SK-N-SH (cell line): ENCODE data around the gene USH1C. TPM values are rescaled to one million over a fixed set of nuclear protein-coding genes. Genes with fewer than 3 reads are reported as not detected.

Experiments used
- CTCF ChIA-PET: fragments of 300-600, 350-600 bp; formaldehyde crosslinking; extraction: SDS; loops from one replicate; lab custom pipeline; 2021; lab: Yijun Ruan, JAX
- POLR2A ChIA-PET: fragments of 350-600 bp; sonication (Branson Sonifier 250); formaldehyde crosslinking; extraction: SDS; loops from one replicate; lab custom pipeline; 2020; ENCODE audit warnings: antibody characterized with exemption, inconsistent platforms; lab: Yijun Ruan, JAX
- DNase-seq: peaks from one replicate; pipeline ENCODE4 v3.0.0; 2012
- H2AFZ ChIP-seq: fragments of 200-600 bp; sonication (generic); 2 replicates; pipeline ENCODE4 v1.8.1; 2016; ENCODE audit warnings: antibody characterized with exemption, mild to moderate bottlenecking, low read depth
- H3F3A ChIP-seq: fragments of 200-600 bp; sonication (generic); replicated peaks from 2 replicates; pipeline ENCODE3; 2016; ENCODE audit warnings: antibody characterized with exemption, mild to moderate bottlenecking; ENCODE audit not compliant: insufficient read depth
- H3K27ac ChIP-seq, 2 experiments: fragments of 200-500 bp in 1 of 2; fragments of 200-600 bp in 1 of 2; sonication (Bioruptor generic) in 1 of 2; sonication (generic), shearing (Covaris generic) in 1 of 2; 2 replicates each; pipeline versions ENCODE4 v1.5.1 to v1.6.1; 2014 to 2016; ENCODE audit warnings: low read depth in 2 of 2, inconsistent platforms in 1 of 2, low read length in 1 of 2, mild to moderate bottlenecking in 1 of 2, mixed read lengths in 1 of 2
- H3K27me3 ChIP-seq: fragments of 200-600 bp; sonication (generic), shearing (Covaris generic); 2 replicates; pipeline ENCODE4 v1.6.1; 2016; ENCODE audit warnings: mixed run types; ENCODE audit not compliant: insufficient read depth
- H3K36me3 ChIP-seq, 2 experiments: fragments of 200-500 bp in 1 of 2; fragments of 200-600 bp in 1 of 2; sonication (Bioruptor generic) in 1 of 2; sonication (generic) in 1 of 2; replicated peaks in 1 of 2; 2 replicates each; pipeline versions ENCODE3 to v1.5.1; 2014 to 2016; ENCODE audit warnings: low read length in 1 of 2, mild to moderate bottlenecking in 1 of 2; ENCODE audit not compliant: insufficient read depth in 2 of 2, control insufficient read depth in 1 of 2
- H3K4me1 ChIP-seq, 2 experiments: fragments of 200-500 bp in 1 of 2; fragments of 200-600 bp in 1 of 2; sonication (Bioruptor generic) in 1 of 2; sonication (generic), shearing (Covaris generic) in 1 of 2; 2 replicates each; pipeline versions ENCODE4 v1.5.1 to v1.6.1; 2014 to 2016; ENCODE audit warnings: low read depth in 1 of 2, low read length in 1 of 2, mixed run types in 1 of 2; ENCODE audit not compliant: insufficient read depth in 2 of 2, control insufficient read depth in 1 of 2
- H3K4me2 ChIP-seq: fragments of 200-600 bp; sonication (generic), shearing (Covaris generic); 2 replicates; pipeline ENCODE4 v1.6.1; 2017; ENCODE audit warnings: mixed run types
- H3K4me3 ChIP-seq, 2 experiments: fragments of 200-500 bp in 1 of 2; fragments of 200-600 bp in 1 of 2; sonication (Bioruptor generic) in 1 of 2; sonication (generic), shearing (Covaris generic) in 1 of 2; 2 replicates each; pipeline versions ENCODE4 v1.5.1 to v1.8.1; 2014 to 2016; ENCODE audit warnings: low read depth in 2 of 2, inconsistent platforms in 1 of 2, low read length in 1 of 2, mild to moderate bottlenecking in 1 of 2, mixed read lengths in 1 of 2, moderate library complexity in 1 of 2
- H3K79me2 ChIP-seq: fragments of 200-600 bp; sonication (generic); 2 replicates; pipeline ENCODE4 v1.8.1; 2017; ENCODE audit warnings: mild to moderate bottlenecking; ENCODE audit not compliant: insufficient read depth
- H3K9ac ChIP-seq: fragments of 200-600 bp; sonication (generic); 2 replicates; pipeline ENCODE4 v1.6.1; 2017; ENCODE audit warnings: mixed run types
- H3K9me2 ChIP-seq: fragments of 200-600 bp; sonication (generic); 2 replicates; pipeline ENCODE4 v1.6.1; 2017; ENCODE audit warnings: mixed run types
- H3K9me3 ChIP-seq: fragments of 200-600 bp; sonication (generic); 2 replicates; pipeline ENCODE4 v1.6.1; 2017; ENCODE audit warnings: mixed run types, mild to moderate bottlenecking, moderate library complexity
- H4K20me1 ChIP-seq: fragments of 200-600 bp; sonication (generic); 2 replicates; pipeline ENCODE4 v1.6.1; 2017; ENCODE audit warnings: mild to moderate bottlenecking, mixed run types; ENCODE audit not compliant: insufficient read depth
- CHD2 ChIP-seq: fragments of 150-350 bp; IDR thresholded peaks from 2 replicates; pipeline ENCODE4 v1.6.1; 2018; ENCODE audit warnings: low read length; ENCODE audit not compliant: partially characterized antibody
- CTCF ChIP-seq: fragments of 200-600 bp; sonication (generic); IDR thresholded peaks from 2 replicates; pipeline ENCODE4 v1.6.1; 2017; ENCODE audit warnings: antibody characterized with exemption, mild to moderate bottlenecking, moderate library complexity
- ELF1 ChIP-seq: IDR thresholded peaks from 2 replicates; pipeline ENCODE4 v1.4.0; 2012
- EZH2phosphoT487 ChIP-seq: fragments of 200-600 bp; sonication (generic); IDR thresholded peaks from 2 replicates; pipeline ENCODE4 v1.6.1; 2017; ENCODE audit warnings: low read depth, mixed run types, mild to moderate bottlenecking, antibody characterized with exemption, moderate library complexity, borderline replicate concordance
- FOSL2 ChIP-seq: IDR thresholded peaks from 2 replicates; pipeline ENCODE4 v1.4.0; 2012; ENCODE audit warnings: low read depth, mild to moderate bottlenecking, moderate library complexity, borderline replicate concordance
- FOXJ3 ChIP-seq: sonication (generic); formaldehyde crosslinking; IDR thresholded peaks from 2 replicates; pipeline ENCODE4 v1.5.1; 2020; ENCODE audit warnings: mild to moderate bottlenecking, missing genetic modification reagents
- GABPA ChIP-seq: IDR thresholded peaks from 2 replicates; pipeline ENCODE4 v1.4.0; 2012; ENCODE audit warnings: low read depth, mild to moderate bottlenecking
- GATA2 ChIP-seq: sonication (generic); formaldehyde crosslinking; IDR thresholded peaks from 2 replicates; pipeline ENCODE4 v1.5.0; 2020; ENCODE audit warnings: mild to moderate bottlenecking, missing genetic modification reagents
- MEF2A ChIP-seq: IDR thresholded peaks from 2 replicates; pipeline ENCODE4 v1.4.0; 2012; ENCODE audit warnings: low read depth, borderline replicate concordance
- NFIC ChIP-seq: IDR thresholded peaks from 2 replicates; pipeline ENCODE4 v1.4.0; 2012; ENCODE audit warnings: borderline replicate concordance
- NRF1 ChIP-seq: IDR thresholded peaks from 2 replicates; pipeline ENCODE4 v1.6.1; 2012; ENCODE audit warnings: low read depth, mild to moderate bottlenecking, low read length
- POLR2AphosphoS5 ChIP-seq: IDR thresholded peaks from 2 replicates; pipeline ENCODE4 v1.6.1; 2012; ENCODE audit warnings: low read depth, low read length
- RFX5 ChIP-seq: IDR thresholded peaks from 2 replicates; pipeline ENCODE4 v1.6.1; 2012; ENCODE audit warnings: mild to moderate bottlenecking, improper control_type of control experiment, low read length
- TAF1 ChIP-seq: IDR thresholded peaks from 2 replicates; pipeline ENCODE4 v1.6.1; 2012; ENCODE audit warnings: low read depth, mild to moderate bottlenecking, low read length, moderate library complexity, borderline replicate concordance
- TCF12 ChIP-seq: IDR thresholded peaks from 2 replicates; pipeline ENCODE4 v1.4.0; 2012
- TEAD4 ChIP-seq: IDR thresholded peaks from 2 replicates; pipeline ENCODE4 v1.4.0; 2012; ENCODE audit warnings: mild to moderate bottlenecking, borderline replicate concordance; ENCODE audit not compliant: insufficient read depth
- USF1 ChIP-seq: IDR thresholded peaks from 2 replicates; pipeline ENCODE4 v1.4.0; 2012; ENCODE audit warnings: low read depth, borderline replicate concordance
- WGBS: methylation state at CpG from one replicate; pipeline ENCODE4 v1.1.6; 2017; ENCODE audit warnings: low lambda C conversion rate; 5-methylcytosine and 5-hydroxymethylcytosine counted together
- polyA plus RNA-seq, 3 experiments: library from polyadenylated mRNA; depleted of rRNA; stranded (reverse); fragments of >200 nt; gene quantifications; 2 replicates each; pipeline ENCODE4 v1.2.3, GENCODE V29; 2012
- TF ChIP-seq, protein P1 (sequence below): IDR thresholded peaks from 2 replicates; pipeline ENCODE4; 2012

USH1C gene
- polyA plus RNA-seq, 1 of the 3 experiments (the other 2 are of a cell fraction), result not detected

- H3K27ac ChIP-seq, result no peak overlapping the region
- no peaks in the 10 kb centered on the region for H3K79me2 ChIP-seq
- TF ChIP-seq EZH2phosphoT487, result no peak
- no peak for TF ChIP-seq TCF12
- no peak for TF ChIP-seq NRF1
- TF ChIP-seq POLR2AphosphoS5, result no peak
- no peak for TF ChIP-seq USF1
- no peak for TF ChIP-seq FOSL2
- no peak for TF ChIP-seq CTCF
- DNase-seq, result no peak
- H3K4me3 ChIP-seq, result no peak overlapping the region
- no peaks in the 10 kb centered on the region for H3K9me3 ChIP-seq
- no peaks in the 10 kb centered on the region for H3K36me3 ChIP-seq
- peaks cover 4% of the 10 kb centered on the region; the same call in 1 of the 2 replicates for H3K27me3 ChIP-seq
- peaks cover 0 to 10% of the 10 kb centered on the region in 2 experiments; a peak in 1 of 4 replicates for H3K4me1 ChIP-seq
- H2AFZ ChIP-seq, result no peak overlapping the region
- H3K9ac ChIP-seq, result no peak overlapping the region
- H3K9me2 ChIP-seq, result no peaks in the 10 kb centered on the region
- no peak overlapping the region for H3K4me2 ChIP-seq
- WGBS, result 64% methylated on average over 3 of the region's 6 CpGs
- ChIA-PET POLR2A (no interaction called here), CTCF (interaction anchor here (1.6 to 45.6 kb wide), 3 partner anchors 21 to 147 kb away, joined by 3 to 1101 read pairs (median 499); partner anchors contain the start of gene KCNJ11)
- H4K20me1 ChIP-seq, result no peaks in the 10 kb centered on the region
- no peaks in the 10 kb centered on the region for H3F3A ChIP-seq
These were observed 10.9 kb downstream of the USH1C start for GRCh38 chr11:17533341-17533740.

- POLR2A ChIA-PET, result no interaction called here
- Histone ChIP-seq H3K9me3 (no peaks in the 10 kb centered on the region), H2AFZ (no peak overlapping the region), H4K20me1 (no peaks in the 10 kb centered on the region), H3K36me3 (no peaks in the 10 kb centered on the region), H3K9me2 (no peaks in the 10 kb centered on the region), H3K27me3 (peaks cover 4% of the 10 kb centered on the region; the same call in 1 of the 2 replicates), H3K4me1 (peaks cover 0 to 11% of the 10 kb centered on the region in 2 experiments; a peak in 1 of 4 replicates), H3K27ac (no peak overlapping the region)
- TF ChIP-seq TAF1 (no peak), MEF2A (no peak), RFX5 (no peak), GABPA (no peak), GATA2 (CRISPR knock-in tag) (no peak), TEAD4 (no peak), CHD2 (no peak), ELF1 (no peak), FOXJ3 (CRISPR knock-in tag) (no peak), NFIC (no peak), FOSL2 (no peak)
- TF ChIP-seq, protein P1, sequence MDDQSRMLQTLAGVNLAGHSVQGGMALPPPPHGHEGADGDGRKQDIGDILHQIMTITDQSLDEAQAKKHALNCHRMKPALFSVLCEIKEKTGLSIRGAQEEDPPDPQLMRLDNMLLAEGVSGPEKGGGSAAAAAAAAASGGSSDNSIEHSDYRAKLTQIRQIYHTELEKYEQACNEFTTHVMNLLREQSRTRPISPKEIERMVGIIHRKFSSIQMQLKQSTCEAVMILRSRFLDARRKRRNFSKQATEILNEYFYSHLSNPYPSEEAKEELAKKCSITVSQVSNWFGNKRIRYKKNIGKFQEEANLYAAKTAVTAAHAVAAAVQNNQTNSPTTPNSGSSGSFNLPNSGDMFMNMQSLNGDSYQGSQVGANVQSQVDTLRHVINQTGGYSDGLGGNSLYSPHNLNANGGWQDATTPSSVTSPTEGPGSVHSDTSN, result no peak
- TF ChIP-seq, all 33 proteins: peak for 0
- WGBS, result 26% methylated on average over 2 of the region's 2 CpGs
- no peak overlapping the region for H3K9ac ChIP-seq
- no peak overlapping the region for H3K4me3 ChIP-seq
- H3K79me2 ChIP-seq, result no peaks in the 10 kb centered on the region
- no peaks in the 10 kb centered on the region for H3F3A ChIP-seq
- no peak overlapping the region for H3K4me2 ChIP-seq
- CTCF ChIA-PET, result interaction anchor here (0.9 to 45.6 kb wide), 4 partner anchors 21 to 460 kb away, joined by 3 to 1101 read pairs (median 251); partner anchors contain the start of gene KCNJ11
- DNase-seq, result no peak
These were observed 11.4 kb downstream of the USH1C start for GRCh38 chr11:17532784-17533183.
